A549 treated with GW870086 at 1 μM for 4 hours (cell line): ENCODE data around the gene NR1H2. TPM values are rescaled to one million over a fixed set of nuclear protein-coding genes. Genes with fewer than 3 reads are reported as not detected.

Experiments used
- total RNA-seq: library from RNA; stranded (reverse); fragments of 200-300 nt; extraction: Qiagen RNA extraction; gene quantifications from 5 replicates; pipeline ENCODE4 v1.2.3, GENCODE V29; 2022; ENCODE audit warnings: low read depth

The NR1H2 gene
- 58.1 to 82.4 TPM (median 78.4 TPM) in 5 replicates for total RNA-seq

DNA sequence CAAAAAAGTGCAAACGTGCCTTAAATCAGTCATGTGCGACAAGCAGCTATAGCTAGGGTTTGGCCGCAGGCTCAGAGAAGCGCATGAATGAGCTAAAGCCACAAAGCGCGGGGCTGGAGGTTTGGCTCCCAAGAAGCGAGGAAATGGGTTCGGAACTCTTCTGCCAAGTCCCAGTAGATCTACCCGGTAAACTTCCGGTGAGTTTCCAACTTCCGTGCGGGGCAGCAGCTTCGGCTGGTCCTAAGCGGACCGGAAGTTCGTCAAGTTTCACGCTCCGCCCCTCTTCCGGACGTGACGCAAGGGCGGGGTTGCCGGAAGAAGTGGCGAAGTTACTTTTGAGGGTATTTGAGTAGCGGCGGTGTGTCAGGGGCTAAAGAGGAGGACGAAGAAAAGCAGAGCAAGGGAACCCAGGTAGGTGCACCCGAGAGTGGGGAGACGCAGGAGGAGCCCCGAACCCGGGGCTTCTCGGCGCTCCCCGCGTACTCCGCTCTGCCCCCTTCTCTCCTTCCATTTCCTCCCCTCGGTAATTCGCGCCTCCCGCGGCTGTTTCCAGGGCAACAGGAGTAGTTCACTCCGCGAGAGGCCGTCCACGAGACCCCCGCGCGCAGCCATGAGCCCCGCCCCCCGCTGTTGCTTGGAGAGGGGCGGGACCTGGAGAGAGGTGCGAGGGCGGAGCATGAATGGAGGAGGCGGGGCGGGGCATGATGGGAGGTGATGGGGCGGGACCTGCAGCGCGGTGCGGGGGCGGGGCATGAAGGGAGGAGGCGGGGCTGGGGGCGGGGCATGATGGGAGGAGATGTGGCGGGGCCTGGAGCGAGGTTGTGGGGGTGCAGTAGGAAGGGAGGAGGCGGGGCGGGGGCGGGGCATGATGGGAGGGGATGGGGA, at the start of gene NR1H2:
NR1H2 (plus strand) TSS at position 292 of the 885 bp plus-strand sequence. CDS start 1,149 bp downstream, outside the sequence.

DNA sequence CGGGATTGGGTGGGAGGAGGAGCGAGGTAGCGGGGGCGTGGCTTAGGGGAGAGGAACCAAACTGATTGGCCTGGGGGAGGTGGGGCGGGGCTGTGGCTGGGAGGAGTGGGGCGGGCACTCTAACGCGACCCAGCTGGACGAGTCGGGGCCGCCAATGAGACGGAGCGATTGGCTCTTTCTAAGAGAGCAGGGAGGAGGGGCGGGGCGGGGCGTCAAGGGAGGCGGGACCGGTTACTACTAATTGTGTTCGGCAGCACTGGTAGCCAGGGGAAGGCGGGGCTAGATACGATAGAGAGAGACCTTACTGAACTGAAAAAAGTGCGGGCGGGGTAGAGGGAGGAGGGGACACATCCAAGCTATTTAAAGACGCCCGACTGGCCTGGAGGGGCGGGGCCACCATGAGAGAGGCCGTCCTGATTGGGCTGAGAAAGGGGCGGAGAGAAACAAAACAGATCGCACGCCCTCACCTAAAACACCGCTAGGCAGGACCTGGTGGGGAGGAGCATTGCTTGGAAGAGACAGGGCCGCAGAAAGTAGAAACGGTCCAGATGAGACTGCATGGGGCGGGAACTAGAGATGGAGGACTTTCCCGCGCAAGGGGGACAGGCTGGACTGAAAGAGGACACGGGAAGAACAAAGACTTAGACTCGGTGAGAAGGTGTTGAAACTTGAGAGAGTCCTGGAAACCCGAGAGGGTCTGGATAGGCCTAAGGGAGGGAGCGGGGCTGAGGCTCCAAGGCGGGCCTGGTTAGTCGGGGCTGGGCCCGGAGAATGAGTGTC, 46.9 kb upstream of the NR1H2 start, which contains the start of gene KCNC3:
KCNC3 (minus strand) TSS at position 232 of the 780 bp plus-strand sequence. CDS start 295 bp downstream, outside the sequence.

DNA sequence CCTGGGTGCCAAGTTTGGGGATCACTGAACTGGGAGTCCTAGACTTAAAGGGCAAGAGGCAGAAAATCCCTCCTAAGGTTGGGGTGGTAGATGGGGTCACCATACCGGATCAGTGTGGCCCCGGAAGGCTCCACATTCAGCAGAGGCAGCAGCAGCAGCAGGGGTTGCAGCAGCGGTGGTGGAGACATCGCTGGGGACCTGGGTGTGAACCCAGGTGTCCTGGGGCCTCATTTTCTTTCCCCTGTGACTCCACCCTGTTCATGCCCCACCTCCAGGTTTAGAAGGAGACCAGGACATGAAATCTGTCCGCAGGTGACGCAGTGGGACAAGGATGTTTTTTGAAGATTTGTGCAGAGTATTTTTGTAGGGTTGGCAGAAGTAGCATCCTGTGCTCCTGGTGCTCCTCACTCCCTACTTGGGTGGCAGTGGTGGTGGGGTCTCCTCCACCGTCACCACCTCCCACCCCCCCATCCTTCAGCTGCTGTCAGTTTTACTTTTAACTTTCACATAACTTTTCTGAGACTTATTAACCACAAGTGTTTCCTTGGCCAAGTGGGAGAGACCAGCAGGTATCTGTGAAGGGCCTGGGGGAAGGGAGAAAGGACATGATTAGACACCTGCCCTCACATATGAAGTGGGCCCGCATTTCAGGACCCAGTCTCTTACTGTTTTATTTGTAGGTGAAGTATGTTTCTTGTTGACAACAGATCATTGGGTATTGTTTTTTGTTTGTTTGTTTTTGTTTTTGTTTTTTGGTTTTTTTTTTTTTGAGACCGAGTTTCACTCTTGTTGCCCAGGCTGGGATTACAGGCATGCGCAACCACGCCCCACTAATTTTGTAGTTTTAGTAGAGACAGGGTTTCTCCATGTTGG, 10.6 kb upstream of the NR1H2 start, which contains the start of gene NAPSA:
NAPSA (minus strand) TSS at position 206 of the 873 bp plus-strand sequence; CDS start at position 188, 18 bp downstream.

DNA sequence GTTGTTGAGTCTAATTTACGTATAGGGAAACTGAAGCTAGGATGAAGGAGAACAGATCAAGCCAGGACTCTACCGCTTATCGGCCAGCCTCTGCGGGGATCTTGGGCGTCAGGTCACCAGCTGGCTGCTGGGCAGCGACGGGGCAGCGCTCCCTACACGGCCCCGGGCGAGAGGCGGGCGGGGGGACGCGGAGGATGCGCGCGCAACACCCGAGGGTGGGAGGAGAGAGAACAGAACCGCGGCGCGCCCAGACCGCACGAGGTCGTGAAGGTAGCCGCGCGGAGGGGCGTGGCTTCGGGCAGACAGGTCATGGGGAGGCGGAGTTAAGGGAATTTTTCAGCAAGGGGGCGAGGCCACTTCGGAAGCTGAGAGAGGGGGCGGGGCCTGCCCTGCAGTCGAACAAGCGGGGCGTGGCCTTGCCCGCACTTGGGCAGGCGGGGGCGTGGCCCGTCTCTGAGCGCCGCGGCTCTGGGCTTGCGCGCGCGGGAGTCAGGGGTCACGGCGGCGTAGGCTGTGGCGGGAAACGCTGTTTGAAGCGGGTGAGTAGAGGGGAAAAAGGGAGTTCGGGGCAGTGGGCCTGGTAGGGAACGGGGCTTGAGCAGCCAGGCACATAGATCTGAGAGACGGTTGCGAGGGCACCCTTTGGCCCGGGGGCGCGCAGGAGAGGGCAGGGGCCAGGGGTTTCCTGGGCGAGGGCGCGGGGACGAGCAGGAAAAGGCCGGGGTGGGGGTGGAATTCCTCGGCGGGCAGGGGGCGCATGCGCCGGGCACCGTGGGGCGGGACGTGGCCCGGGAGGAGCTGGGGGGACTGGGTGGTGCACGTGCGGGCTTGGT, 7.8 kb downstream of the NR1H2 start, which contains the start of gene POLD1:
POLD1 (plus strand) TSS at position 496 of the 833 bp plus-strand sequence. CDS start 14,505 bp downstream, outside the sequence.

DNA sequence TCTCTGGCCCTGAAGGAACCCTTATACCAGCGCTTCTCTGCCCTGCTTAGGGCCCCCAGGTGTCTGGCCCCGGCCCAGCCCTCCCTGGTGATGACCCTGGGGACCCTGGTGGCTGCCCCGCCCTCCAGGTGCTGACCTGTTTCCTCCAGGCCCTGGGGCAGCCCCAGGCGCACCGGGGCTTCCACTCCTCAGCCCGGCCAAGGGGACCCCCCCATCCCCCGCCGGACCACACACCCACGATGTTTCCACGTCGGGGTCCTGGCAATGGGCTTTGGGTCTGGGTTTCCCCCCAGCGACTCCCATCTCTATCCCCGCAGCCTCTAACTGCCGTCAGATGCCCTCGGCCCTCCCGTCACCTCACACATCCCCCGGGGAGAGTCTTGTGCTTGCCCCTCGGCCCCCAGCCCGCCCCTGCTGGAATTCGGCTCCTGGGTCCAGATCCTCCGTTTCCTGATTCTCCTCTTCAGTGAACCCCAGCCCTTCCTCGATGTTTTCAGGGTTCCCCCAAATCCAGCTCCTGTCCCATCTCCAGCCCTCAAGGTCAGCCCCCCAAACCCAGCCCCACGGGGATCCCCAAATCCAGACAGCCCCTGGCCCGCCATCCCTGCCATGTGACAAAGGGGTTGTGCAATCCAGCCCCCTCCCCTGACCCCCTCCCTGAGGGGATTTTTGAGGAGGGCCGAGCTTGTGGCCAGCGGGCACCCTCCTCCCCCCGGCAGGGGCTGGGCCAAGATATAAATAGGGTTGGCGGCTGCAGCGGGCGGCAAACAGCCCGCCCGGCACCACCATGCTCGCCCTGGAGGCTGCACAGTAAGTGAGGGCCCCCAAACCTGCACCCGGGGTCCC, 42.1 kb downstream of the NR1H2 start, which contains the start of gene SPIB:
SPIB (plus strand) TSS at position 763 of the 846 bp plus-strand sequence; CDS start at position 788, 25 bp downstream.

DNA sequence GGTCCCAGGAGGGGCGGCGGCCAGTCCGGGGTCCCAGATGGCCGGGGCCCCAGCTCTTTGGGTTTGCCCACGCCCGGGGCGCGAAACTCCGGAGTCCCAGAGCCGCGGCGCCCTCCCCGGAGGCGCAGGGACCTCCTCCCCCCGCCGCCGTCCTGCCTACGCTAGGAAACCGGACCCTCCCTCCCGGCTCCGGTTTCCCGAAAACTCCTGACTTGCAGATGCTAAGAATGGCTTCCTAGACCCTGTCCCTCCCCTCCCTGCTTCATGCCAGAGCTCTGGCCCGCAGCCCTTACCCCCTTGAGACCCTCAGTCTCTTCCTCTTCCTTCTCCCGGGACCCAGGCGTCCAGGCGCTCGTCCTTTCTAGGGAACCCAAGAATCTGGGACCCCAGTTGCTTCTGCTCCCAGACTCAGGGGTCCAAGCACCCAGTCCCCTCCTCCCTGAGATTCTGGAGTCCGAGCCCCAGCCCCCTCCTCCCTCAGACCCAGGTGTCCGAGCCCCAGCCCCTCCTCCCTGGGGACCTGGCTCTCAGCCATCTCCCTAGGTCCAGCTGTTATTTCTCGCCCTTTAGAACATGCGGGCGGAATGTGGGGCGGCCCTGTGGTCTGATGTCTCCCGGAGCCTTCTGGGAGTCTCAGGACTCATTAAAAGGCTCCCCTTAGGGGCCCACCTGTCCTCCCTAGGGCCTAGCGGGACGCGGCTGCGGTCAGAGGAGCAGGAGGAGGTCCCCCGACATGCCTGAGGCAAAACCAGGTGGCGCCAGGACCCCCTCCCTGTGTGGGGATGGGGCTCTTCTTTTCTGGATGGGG, 56.2 kb downstream of the NR1H2 start, which contains the start of gene MYBPC2:
MYBPC2 (plus strand) TSS at position 672 of the 808 bp plus-strand sequence; CDS start at position 734, 62 bp downstream.

Other genes starting within 250 kb of the NR1H2 start
- gene IZUMO2, start 213.2 kb upstream of the NR1H2 start, total RNA-seq = not detected in 5 replicates
- gene MYH14, start 172.8 kb upstream of the NR1H2 start, total RNA-seq = 4.4 to 7.0 TPM (median 6.4 TPM) in 5 replicates
- 0.95 to 1.5 TPM (median 1.4 TPM) in 5 replicates for gene KCNC3, start 47.1 kb upstream of the NR1H2 start, total RNA-seq
- gene NAPSA, start 10.8 kb upstream of the NR1H2 start, total RNA-seq = 0.58 to 1.5 TPM (median 1.1 TPM) in 5 replicates
- gene POLD1, start 7.9 kb downstream of the NR1H2 start, total RNA-seq = 48.9 to 76.4 TPM (median 72.2 TPM) in 5 replicates
- gene SPIB, start 42.5 kb downstream of the NR1H2 start, total RNA-seq = 0.10 to 0.34 TPM (median 0.15 TPM) in 4 of 5 replicates, not detected in the other
- 0.03 TPM in 1 of 5 replicates, not detected in the others for gene MYBPC2, start 56.4 kb downstream of the NR1H2 start, total RNA-seq
- 107 to 155 TPM (median 150 TPM) in 5 replicates for gene EMC10, start 100.0 kb downstream of the NR1H2 start, total RNA-seq
- 1.6 to 2.2 TPM (median 2.0 TPM) in 5 replicates for gene GARIN5A, start 100.4 kb downstream of the NR1H2 start, total RNA-seq
- 58.0 to 82.0 TPM (median 80.2 TPM) in 5 replicates for gene JOSD2, start 134.7 kb downstream of the NR1H2 start, total RNA-seq
- gene ASPDH, start 137.5 kb downstream of the NR1H2 start, total RNA-seq = not detected in 5 replicates
- gene LRRC4B, start 192.0 kb downstream of the NR1H2 start, total RNA-seq = 0.32 to 0.97 TPM (median 0.50 TPM) in 5 replicates